SH-SY5Y (cell line): ENCODE data around the gene PCYT2.

Experiments
- GATA2 ChIP-seq: IDR thresholded peaks from 2 replicates; pipeline ENCODE4 v1.6.1; 2011; ENCODE audit warnings: mild to moderate bottlenecking, low read depth, low read length
- GATA3 ChIP-seq: IDR thresholded peaks from 2 replicates; pipeline ENCODE4 v1.6.1; 2011; ENCODE audit warnings: low read depth, mild to moderate bottlenecking, low read length, moderate library complexity

DNA sequence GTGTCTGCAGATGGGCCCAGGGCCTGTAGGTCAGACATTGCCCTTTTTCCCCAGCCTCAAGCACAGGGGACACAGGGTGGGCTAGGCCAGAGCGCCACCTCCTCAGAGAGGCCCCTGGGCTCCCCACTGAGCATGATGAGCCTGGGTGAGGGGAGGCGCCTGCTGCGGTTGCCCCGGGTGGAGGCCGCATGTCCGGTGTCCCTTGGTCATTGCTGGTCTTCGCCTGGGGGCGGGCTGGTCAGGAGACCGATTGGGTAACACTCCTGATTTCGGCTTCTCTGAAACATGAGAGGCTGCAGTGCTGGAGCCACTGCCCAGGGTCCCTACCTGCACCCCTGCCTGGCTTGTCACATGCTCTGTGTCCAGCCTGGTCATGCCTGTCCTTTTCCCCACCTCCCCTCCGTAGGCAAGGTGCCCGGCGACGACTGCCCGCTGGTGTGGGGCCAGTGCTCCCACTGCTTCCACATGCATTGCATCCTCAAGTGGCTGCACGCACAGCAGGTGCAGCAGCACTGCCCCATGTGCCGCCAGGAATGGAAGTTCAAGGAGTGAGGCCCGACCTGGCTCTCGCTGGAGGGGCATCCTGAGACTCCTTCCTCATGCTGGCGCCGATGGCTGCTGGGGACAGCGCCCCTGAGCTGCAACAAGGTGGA is 11.6 kb downstream of the PCYT2 start:
- TF ChIP-seq GATA2: no peak
- TF ChIP-seq GATA3: no peak
